PC-3 (cell line): Measurements from ENCODE around the gene PTPRN. TPM values are rescaled to one million over a fixed set of nuclear protein-coding genes. Genes with fewer than 3 reads are reported as not detected.

Experiments
- ATAC-seq: fragments of 200-7000 bp; cut with Tn5 transposase; 2 replicates; pipeline ENCODE4 v1.9.1; 2020; ENCODE audit warnings: mild to moderate bottlenecking, moderate library complexity
- BruUV-seq: library from RNA; stranded (reverse); fragments of 400-500 nt; replicated peaks from 2 replicates; lab custom pipeline; 2021; lab: Mats Ljungman, UMichigan
- CTCF ChIA-PET: fragments of 300-600 bp; sonication (Branson Sonifier 250); formaldehyde crosslinking; loops from one replicate; lab custom pipeline; 2022; ENCODE audit warnings: antibody characterized with exemption; lab: Charles Lee
- POLR2A ChIA-PET: fragments of 300-600 bp; sonication (Branson Sonifier 250); formaldehyde crosslinking; loops from one replicate; lab custom pipeline; 2022; ENCODE audit warnings: antibody characterized with exemption; ENCODE audit not compliant: unreplicated experiment; lab: Charles Lee
- DNase-seq: peaks from one replicate; pipeline ENCODE4 v3.0.0-alpha.2; 2015
- H2AFZ ChIP-seq: fragments of 300-600 bp; sonication (generic); 2 replicates; pipeline ENCODE4 v1.6.0; 2016; ENCODE audit warnings: antibody characterized with exemption, low read length
- H3F3A ChIP-seq: fragments of 300-600 bp; sonication (generic); one replicate; pipeline ENCODE4 v1.6.0; 2017; ENCODE audit warnings: antibody characterized with exemption, low read length, control low read depth, mild to moderate bottlenecking; ENCODE audit not compliant: unreplicated experiment
- H3K27ac ChIP-seq: fragments of 300-600 bp; sonication (generic); 2 replicates; pipeline ENCODE4 v1.5.1; 2016; ENCODE audit warnings: mild to moderate bottlenecking, low read length
- H3K27me3 ChIP-seq: fragments of 300-600 bp; sonication (generic); 2 replicates; pipeline ENCODE4 v1.6.1; 2016; ENCODE audit warnings: low read length, mixed read lengths
- H3K36me3 ChIP-seq: fragments of 300-600 bp; sonication (generic); 2 replicates; pipeline ENCODE4 v1.6.1; 2016; ENCODE audit warnings: low read depth, mixed run types, low read length, mixed read lengths
- H3K4me1 ChIP-seq: fragments of 300-600 bp; sonication (generic); 2 replicates; pipeline ENCODE4 v1.5.1; 2016; ENCODE audit warnings: low read length; ENCODE audit not compliant: insufficient read depth
- H3K4me2 ChIP-seq: fragments of 300-600 bp; sonication (generic); 2 replicates; pipeline ENCODE4 v1.6.0; 2016; ENCODE audit warnings: low read length
- H3K4me3 ChIP-seq: fragments of 300-600 bp; sonication (generic); 2 replicates; pipeline ENCODE4 v1.5.1; 2016; ENCODE audit warnings: mild to moderate bottlenecking, low read length, mixed read lengths
- H3K79me2 ChIP-seq: fragments of 300-600 bp; sonication (generic); 2 replicates; pipeline ENCODE4 v1.6.1; 2017; ENCODE audit warnings: low read length, mixed read lengths
- H3K9ac ChIP-seq: fragments of 300-600 bp; sonication (generic); 2 replicates; pipeline ENCODE4 v1.6.0; 2016; ENCODE audit warnings: mild to moderate bottlenecking, low read length
- H3K9me2 ChIP-seq: fragments of 300-600 bp; sonication (generic); replicated peaks from 2 replicates; pipeline ENCODE4 v1.6.1; 2016; ENCODE audit warnings: mixed run types, low read length, mixed read lengths
- H3K9me3 ChIP-seq: fragments of 300-600 bp; sonication (generic); 2 replicates; pipeline ENCODE4 v1.6.1; 2016; ENCODE audit warnings: low read length, mixed read lengths
- H4K20me1 ChIP-seq: fragments of 300-600 bp; sonication (generic); 2 replicates; pipeline ENCODE4 v1.6.1; 2016; ENCODE audit warnings: low read length, mixed read lengths
- EZH2 ChIP-seq: fragments of 300-600 bp; sonication (generic); IDR thresholded peaks from one replicate; pipeline ENCODE4 v1.6.1; 2017; ENCODE audit warnings: antibody characterized with exemption, mild to moderate bottlenecking, low read length; ENCODE audit not compliant: unreplicated experiment
- EZH2phosphoT487 ChIP-seq: fragments of 300-600 bp; sonication (generic); IDR thresholded peaks from 2 replicates; pipeline ENCODE4 v1.6.1; 2018; ENCODE audit warnings: mild to moderate bottlenecking, antibody characterized with exemption, low read length, borderline replicate concordance
- intact Hi-C: fragments of 100-400 bp; cut with micrococcal nuclease; formaldehyde crosslinking; loops from 2 replicates; pipeline ENCODE4 v1.9.0; 2023
- total RNA-seq: library from RNA; depleted of rRNA; stranded (reverse); fragments of >200 nt; gene quantifications from 2 replicates; pipeline ENCODE4 v1.2.3, GENCODE V29; 2014
- TF ChIP-seq, protein P1 (sequence below): fragments of 300-600 bp; sonication (generic); conservative IDR thresholded peaks from 2 replicates; pipeline ENCODE4 v1.5.1; 2017; ENCODE audit warnings: antibody characterized with exemption, low read depth, mild to moderate bottlenecking, low read length

PTPRN gene
- total RNA-seq, 1 experiment from 2014 or later = 0.07 TPM

DNA sequence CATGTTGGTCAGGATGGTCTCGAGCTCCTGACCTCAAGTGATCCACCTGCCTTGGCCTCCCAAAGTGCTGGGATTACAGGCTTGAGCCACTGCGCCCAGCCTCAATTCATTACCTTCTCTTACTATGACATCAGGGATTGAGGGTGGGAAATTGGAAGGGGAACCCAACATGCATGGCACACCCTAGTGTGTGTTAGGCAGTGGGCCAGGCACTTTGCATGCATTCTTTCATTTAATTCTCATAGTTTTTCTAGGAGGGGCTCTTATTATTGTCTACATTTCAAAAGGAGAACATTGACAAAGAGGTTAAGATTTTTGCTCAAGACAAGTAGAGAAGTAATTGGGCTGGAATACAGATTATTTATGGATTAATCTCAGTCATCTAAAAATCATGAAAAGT, 40.9 kb downstream of the PTPRN start:
- no peaks in the 10 kb centered on the region for H3F3A ChIP-seq
- H2AFZ ChIP-seq = no peak overlapping the region
- BruUV-seq = no TSS peak
- DNase-seq = no peak
- no peaks in the 10 kb centered on the region for H4K20me1 ChIP-seq
- H3K27ac ChIP-seq = no peak overlapping the region
- H3K9me3 ChIP-seq = no peaks in the 10 kb centered on the region
- no peak for ATAC-seq
- no peak overlapping the region for H3K9ac ChIP-seq
- no peaks in the 10 kb centered on the region for H3K9me2 ChIP-seq
- no peak overlapping the region for H3K4me3 ChIP-seq
- no peaks in the 10 kb centered on the region for H3K27me3 ChIP-seq
- intact Hi-C loops = no loop called here
- no peaks in the 10 kb centered on the region for H3K36me3 ChIP-seq
- ChIA-PET CTCF (no interaction called here), POLR2A (interaction anchor here (0.8 kb wide), 1 partner anchor 19 kb away, joined by 6 read pairs; no protein-coding TSS in a partner anchor)
- no peak overlapping the region for H3K4me2 ChIP-seq
- no peak for TF ChIP-seq EZH2
- no peak for TF ChIP-seq EZH2phosphoT487
- TF ChIP-seq, protein P1, sequence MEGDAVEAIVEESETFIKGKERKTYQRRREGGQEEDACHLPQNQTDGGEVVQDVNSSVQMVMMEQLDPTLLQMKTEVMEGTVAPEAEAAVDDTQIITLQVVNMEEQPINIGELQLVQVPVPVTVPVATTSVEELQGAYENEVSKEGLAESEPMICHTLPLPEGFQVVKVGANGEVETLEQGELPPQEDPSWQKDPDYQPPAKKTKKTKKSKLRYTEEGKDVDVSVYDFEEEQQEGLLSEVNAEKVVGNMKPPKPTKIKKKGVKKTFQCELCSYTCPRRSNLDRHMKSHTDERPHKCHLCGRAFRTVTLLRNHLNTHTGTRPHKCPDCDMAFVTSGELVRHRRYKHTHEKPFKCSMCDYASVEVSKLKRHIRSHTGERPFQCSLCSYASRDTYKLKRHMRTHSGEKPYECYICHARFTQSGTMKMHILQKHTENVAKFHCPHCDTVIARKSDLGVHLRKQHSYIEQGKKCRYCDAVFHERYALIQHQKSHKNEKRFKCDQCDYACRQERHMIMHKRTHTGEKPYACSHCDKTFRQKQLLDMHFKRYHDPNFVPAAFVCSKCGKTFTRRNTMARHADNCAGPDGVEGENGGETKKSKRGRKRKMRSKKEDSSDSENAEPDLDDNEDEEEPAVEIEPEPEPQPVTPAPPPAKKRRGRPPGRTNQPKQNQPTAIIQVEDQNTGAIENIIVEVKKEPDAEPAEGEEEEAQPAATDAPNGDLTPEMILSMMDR = no peak
- no peaks in the 10 kb centered on the region for H3K79me2 ChIP-seq
- no peaks in the 10 kb centered on the region; the same call in 1 of the 2 replicates for H3K4me1 ChIP-seq

DNA sequence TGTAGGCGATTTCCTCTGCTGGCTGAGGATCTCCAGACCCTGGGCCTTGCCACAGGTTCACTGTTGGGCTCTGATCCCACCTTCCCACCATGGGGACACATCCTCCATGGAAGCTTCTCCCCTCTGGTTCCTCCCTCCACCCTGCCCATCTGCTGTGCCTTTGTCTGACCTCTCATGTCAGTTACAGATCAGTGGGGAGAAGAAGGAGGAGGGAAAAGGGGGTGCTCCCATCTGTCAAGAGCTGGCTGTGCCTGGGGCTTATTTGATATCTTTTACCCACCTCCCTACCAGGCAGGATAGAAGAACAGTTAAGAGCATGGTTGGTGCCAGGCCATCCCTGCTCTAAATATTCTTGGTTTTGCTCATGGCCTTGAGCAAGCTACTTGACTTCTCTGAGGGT, 42.3 kb downstream of the PTPRN start:
- ATAC-seq = no peak
- H3K4me1 ChIP-seq = no peaks in the 10 kb centered on the region
- DNase-seq = no peak
- intact Hi-C loops = no loop called here
- H3K79me2 ChIP-seq = no peaks in the 10 kb centered on the region
- no peaks in the 10 kb centered on the region for H3K36me3 ChIP-seq
- H3K27me3 ChIP-seq = no peaks in the 10 kb centered on the region
- no peak overlapping the region for H3K4me3 ChIP-seq
- H3K9ac ChIP-seq = no peak overlapping the region
- H2AFZ ChIP-seq = no peak overlapping the region
- H4K20me1 ChIP-seq = no peaks in the 10 kb centered on the region
- no TSS peak for BruUV-seq
- TF ChIP-seq EZH2 (no peak), EZH2phosphoT487 (no peak)
- TF ChIP-seq, protein P1 = no peak
- CTCF ChIA-PET = no interaction called here
- H3K4me2 ChIP-seq = no peak overlapping the region
- no peaks in the 10 kb centered on the region for H3F3A ChIP-seq
- no peaks in the 10 kb centered on the region for H3K9me2 ChIP-seq
- POLR2A ChIA-PET = no interaction called here
- no peaks in the 10 kb centered on the region for H3K9me3 ChIP-seq
- H3K27ac ChIP-seq = no peak overlapping the region

- intact Hi-C loops = no loop called here
- ChIA-PET CTCF (no interaction called here), POLR2A (no interaction called here)
- H3K9ac ChIP-seq = no peak overlapping the region
- DNase-seq = no peak
- no peaks in the 10 kb centered on the region for H3F3A ChIP-seq
- ATAC-seq = no peak
- H3K79me2 ChIP-seq = no peaks in the 10 kb centered on the region
- H3K27me3 ChIP-seq = no peaks in the 10 kb centered on the region
- no peak overlapping the region for H2AFZ ChIP-seq
- H3K9me2 ChIP-seq = no peaks in the 10 kb centered on the region
- no peak overlapping the region for H3K27ac ChIP-seq
- H3K36me3 ChIP-seq = no peaks in the 10 kb centered on the region
- no peaks in the 10 kb centered on the region for H4K20me1 ChIP-seq
- TF ChIP-seq EZH2 = no peak
- no peak for TF ChIP-seq EZH2phosphoT487
- TF ChIP-seq, protein P1 = no peak
- H3K4me3 ChIP-seq = no peak overlapping the region
- H3K4me2 ChIP-seq = no peak overlapping the region
- no peaks in the 10 kb centered on the region for H3K4me1 ChIP-seq
- H3K9me3 ChIP-seq = no peaks in the 10 kb centered on the region
- no TSS peak for BruUV-seq
These were observed 43.0 kb downstream of the PTPRN start for GRCh38 chr2:219266232-219266631.
